ENCODE measurements around the gene CD83. TPM values are rescaled to one million over a fixed set of nuclear protein-coding genes. Genes with fewer than 3 reads are reported as not detected.

The CD83 gene
- total RNA-seq, 2 experiments from 2014 or later = 15.0 to 26.2 TPM

DNA sequence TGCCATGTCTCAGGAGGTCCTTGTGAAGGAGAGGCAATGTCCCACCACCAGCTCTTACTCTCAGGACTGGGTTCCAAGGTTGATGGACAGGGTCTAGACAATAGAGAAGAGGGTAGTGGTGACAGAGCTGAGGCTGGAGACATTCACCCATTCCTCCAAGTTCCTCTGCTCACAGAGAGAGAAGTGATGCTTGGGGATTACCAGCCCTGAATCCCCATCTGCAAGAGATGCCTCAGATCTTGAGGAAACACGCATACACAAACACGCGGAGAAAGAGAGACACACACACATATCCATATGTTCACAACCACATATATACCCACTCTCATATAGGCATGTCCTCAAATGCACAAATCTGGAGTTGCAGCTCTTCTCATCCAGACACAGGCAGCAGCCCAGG, 15.2 kb upstream of the CD83 start:
- Histone ChIP-seq H2AFZ (ENCODE audit: low read length) (no peak overlapping the region), H3K4me1 (ENCODE audit: insufficient read depth, low read length, poor library complexity, severe bottlenecking) (peaks cover 4% of the 10 kb centered on the region), H3K27ac (ENCODE audit: low read depth, low read length, poor library complexity, severe bottlenecking) (no peak overlapping the region), H3K4me2 (ENCODE audit: low read length) (no peak overlapping the region), H3K9me3 (ENCODE audit: low read length) (peaks cover 9% of the 10 kb centered on the region), H3K9me2 (ENCODE audit: insufficient read depth, low read length) (no peaks in the 10 kb centered on the region), H3K79me2 (ENCODE audit: insufficient read depth, low read depth, low read length) (no peaks in the 10 kb centered on the region), H3K36me3 (ENCODE audit: insufficient read depth, low read length) (peaks cover 7% of the 10 kb centered on the region; the same call in 1 of the 2 replicates), H3K4me3 (ENCODE audit: low read depth, low read length, poor library complexity, severe bottlenecking) (no peak overlapping the region), H4K20me1 (ENCODE audit: insufficient read depth, low read length) (no peaks in the 10 kb centered on the region)
- DNase-seq (ENCODE audit: low spot score) = no peak
- POLR2A ChIA-PET = no interaction called here
- intact Hi-C loops (cut with micrococcal nuclease; ENCODE audit: unreplicated experiment) = no loop called here
- no peak for TF ChIP-seq EZH2phosphoT487 (IDR thresholded peaks at IDR 0.05; ENCODE audit: borderline replicate concordance, low read depth, low read length)
- TF ChIP-seq, protein P1, sequence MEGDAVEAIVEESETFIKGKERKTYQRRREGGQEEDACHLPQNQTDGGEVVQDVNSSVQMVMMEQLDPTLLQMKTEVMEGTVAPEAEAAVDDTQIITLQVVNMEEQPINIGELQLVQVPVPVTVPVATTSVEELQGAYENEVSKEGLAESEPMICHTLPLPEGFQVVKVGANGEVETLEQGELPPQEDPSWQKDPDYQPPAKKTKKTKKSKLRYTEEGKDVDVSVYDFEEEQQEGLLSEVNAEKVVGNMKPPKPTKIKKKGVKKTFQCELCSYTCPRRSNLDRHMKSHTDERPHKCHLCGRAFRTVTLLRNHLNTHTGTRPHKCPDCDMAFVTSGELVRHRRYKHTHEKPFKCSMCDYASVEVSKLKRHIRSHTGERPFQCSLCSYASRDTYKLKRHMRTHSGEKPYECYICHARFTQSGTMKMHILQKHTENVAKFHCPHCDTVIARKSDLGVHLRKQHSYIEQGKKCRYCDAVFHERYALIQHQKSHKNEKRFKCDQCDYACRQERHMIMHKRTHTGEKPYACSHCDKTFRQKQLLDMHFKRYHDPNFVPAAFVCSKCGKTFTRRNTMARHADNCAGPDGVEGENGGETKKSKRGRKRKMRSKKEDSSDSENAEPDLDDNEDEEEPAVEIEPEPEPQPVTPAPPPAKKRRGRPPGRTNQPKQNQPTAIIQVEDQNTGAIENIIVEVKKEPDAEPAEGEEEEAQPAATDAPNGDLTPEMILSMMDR (conservative IDR thresholded peaks at IDR 0.05; ENCODE audit: low read length) = no peak
- CTCF ChIA-PET (ENCODE audit: unreplicated experiment) = no interaction called here
- no TSS peak for BruUV-seq (replicated peaks)

- H3K9me3 ChIP-seq (ENCODE audit: low read length) = peaks cover 13% of the 10 kb centered on the region
- intact Hi-C loops (cut with micrococcal nuclease; ENCODE audit: unreplicated experiment) = no loop called here
- H3K79me2 ChIP-seq (ENCODE audit: insufficient read depth, low read depth, low read length) = no peaks in the 10 kb centered on the region
- peaks cover 31% of the 10 kb centered on the region for H3K4me1 ChIP-seq (ENCODE audit: insufficient read depth, low read length, poor library complexity, severe bottlenecking)
- no peak for DNase-seq (ENCODE audit: low spot score)
- no peak overlapping the region for H3K4me2 ChIP-seq (ENCODE audit: low read length)
- no TSS peak for BruUV-seq (replicated peaks)
- no peak overlapping the region for H2AFZ ChIP-seq (ENCODE audit: low read length)
- CTCF ChIA-PET (ENCODE audit: unreplicated experiment) = no interaction called here
- H3K9me2 ChIP-seq (ENCODE audit: insufficient read depth, low read length) = no peaks in the 10 kb centered on the region
- no peak for TF ChIP-seq EZH2phosphoT487 (IDR thresholded peaks at IDR 0.05; ENCODE audit: borderline replicate concordance, low read depth, low read length)
- POLR2A ChIA-PET = no interaction called here
- no peaks in the 10 kb centered on the region for H4K20me1 ChIP-seq (ENCODE audit: insufficient read depth, low read length)
- no peak overlapping the region for H3K27ac ChIP-seq (ENCODE audit: low read depth, low read length, poor library complexity, severe bottlenecking)
- H3K36me3 ChIP-seq (ENCODE audit: insufficient read depth, low read length) = peaks cover 10% of the 10 kb centered on the region; the same call in 1 of the 2 replicates
- no peak overlapping the region for H3K4me3 ChIP-seq (ENCODE audit: low read depth, low read length, poor library complexity, severe bottlenecking)
Observed at GRCh38 chr6:14105547-14105946, 12.0 kb upstream of the CD83 start.

- ChIA-PET POLR2A (interaction anchor here (0.5 kb wide), 1 partner anchor 818 kb away, joined by 4 read pairs; no protein-coding TSS in a partner anchor), CTCF (ENCODE audit: unreplicated experiment) (no interaction called here)
- no peaks in the 10 kb centered on the region for H3K79me2 ChIP-seq (ENCODE audit: insufficient read depth, low read depth, low read length)
- TF ChIP-seq EZH2phosphoT487 (IDR thresholded peaks at IDR 0.05; ENCODE audit: borderline replicate concordance, low read depth, low read length) = no peak
- TF ChIP-seq, protein P1 (conservative IDR thresholded peaks at IDR 0.05; ENCODE audit: low read length) = no peak
- no TSS peak for BruUV-seq (replicated peaks)
- H3K36me3 ChIP-seq (ENCODE audit: insufficient read depth, low read length) = peaks cover 10% of the 10 kb centered on the region; the same call in 1 of the 2 replicates
- no peaks in the 10 kb centered on the region for H3K9me2 ChIP-seq (ENCODE audit: insufficient read depth, low read length)
- H3K27ac ChIP-seq (ENCODE audit: low read depth, low read length, poor library complexity, severe bottlenecking) = no peak overlapping the region
- no peak overlapping the region for H3K4me3 ChIP-seq (ENCODE audit: low read depth, low read length, poor library complexity, severe bottlenecking)
- peaks cover 31% of the 10 kb centered on the region for H3K4me1 ChIP-seq (ENCODE audit: insufficient read depth, low read length, poor library complexity, severe bottlenecking)
- H3K4me2 ChIP-seq (ENCODE audit: low read length) = no peak overlapping the region
- no peak overlapping the region for H2AFZ ChIP-seq (ENCODE audit: low read length)
- intact Hi-C loops (cut with micrococcal nuclease; ENCODE audit: unreplicated experiment) = no loop called here
- H4K20me1 ChIP-seq (ENCODE audit: insufficient read depth, low read length) = no peaks in the 10 kb centered on the region
- DNase-seq (ENCODE audit: low spot score) = no peak
- peaks cover 13% of the 10 kb centered on the region for H3K9me3 ChIP-seq (ENCODE audit: low read length)
Observed at GRCh38 chr6:14107000-14107399, 10.6 kb upstream of the CD83 start.

Data from OCI-LY7 (cell line).